Measurements from ENCODE around the gene IFI30.

The IFI30 gene

GRCh38 chr19:18223860-18224524 is 50.4 kb downstream of the IFI30 start:
- H3K9me3 ChIP-seq (ENCODE audit: control insufficient read depth, low read depth, low read length) = no peaks in the 10 kb centered on the region
- peaks cover 3% of the 10 kb centered on the region for H3K4me1 ChIP-seq (ENCODE audit: control insufficient read depth, low read depth, low read length)
- H3K9ac ChIP-seq (ENCODE audit: low read length) = peak overlapping the region; percentile 73
- no peaks in the 10 kb centered on the region for H3K36me3 ChIP-seq (ENCODE audit: control insufficient read depth, low read depth, low read length)
- peak overlapping the region; percentile 83 for H3K4me3 ChIP-seq (ENCODE audit: low read length)
- peaks cover 29% of the 10 kb centered on the region for H3K27me3 ChIP-seq (ENCODE audit: control insufficient read depth, insufficient read depth, low read length)
- H3K27ac ChIP-seq (ENCODE audit: low read length) = peak overlapping the region; percentile 31

DNA sequence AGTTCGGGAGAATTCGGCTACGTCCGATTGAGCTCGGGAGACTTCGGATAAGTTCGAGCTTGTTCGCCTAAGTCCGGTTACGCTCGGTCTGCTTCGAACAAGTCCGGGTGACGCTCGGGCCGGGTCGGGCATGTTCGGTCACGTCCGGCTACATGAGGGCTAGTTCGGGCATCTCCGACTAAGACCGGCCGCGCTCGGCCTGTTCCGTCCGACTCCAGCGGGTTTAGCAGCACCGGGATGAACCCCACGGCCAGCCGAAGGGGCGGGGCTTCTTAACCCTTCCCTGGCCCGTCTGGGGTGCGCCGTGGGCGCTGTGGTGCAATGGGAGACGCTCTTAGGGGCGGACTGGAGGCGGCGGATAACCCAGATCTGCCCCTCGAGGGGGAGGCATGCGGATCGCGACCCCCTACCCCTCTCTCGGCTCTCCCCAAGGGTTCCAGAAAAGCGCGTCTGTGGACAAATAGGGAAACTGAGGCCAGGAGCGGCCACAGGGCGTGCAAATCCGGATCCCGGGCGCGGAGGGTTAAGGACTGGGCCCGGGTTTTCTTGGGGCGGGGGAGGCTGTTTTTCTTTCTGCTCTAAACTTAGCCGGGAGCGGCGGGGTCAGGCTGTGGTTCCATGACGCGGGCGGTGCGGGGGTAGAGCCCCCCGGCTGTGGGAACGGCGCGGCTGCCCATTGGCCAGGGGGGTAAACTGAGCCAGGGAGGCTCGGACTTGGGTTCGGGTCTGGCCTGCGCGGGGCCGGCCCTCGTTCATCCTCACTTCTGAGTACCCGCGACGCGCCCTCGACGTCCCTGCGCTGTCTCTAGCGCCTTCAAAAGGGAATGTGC is 51.1 kb downstream of the IFI30 start:
- no peaks in the 10 kb centered on the region for H3K36me3 ChIP-seq (ENCODE audit: control insufficient read depth, low read depth, low read length)
- peaks cover 29% of the 10 kb centered on the region for H3K27me3 ChIP-seq (ENCODE audit: control insufficient read depth, insufficient read depth, low read length)
- peak overlapping the region; percentile 83 for H3K4me3 ChIP-seq (ENCODE audit: low read length)
- H3K9ac ChIP-seq (ENCODE audit: low read length) = peak overlapping the region; percentile 73
- no peaks in the 10 kb centered on the region for H3K9me3 ChIP-seq (ENCODE audit: control insufficient read depth, low read depth, low read length)
- no peak overlapping the region for H3K27ac ChIP-seq (ENCODE audit: low read length)
- peaks cover 3% of the 10 kb centered on the region for H3K4me1 ChIP-seq (ENCODE audit: control insufficient read depth, low read depth, low read length)

- H3K27ac ChIP-seq (ENCODE audit: low read length) = no peak overlapping the region
- peaks cover 29% of the 10 kb centered on the region for H3K27me3 ChIP-seq (ENCODE audit: control insufficient read depth, insufficient read depth, low read length)
- peak overlapping the region; percentile 83 for H3K4me3 ChIP-seq (ENCODE audit: low read length)
- H3K36me3 ChIP-seq (ENCODE audit: control insufficient read depth, low read depth, low read length) = no peaks in the 10 kb centered on the region
- no peak overlapping the region for H3K9ac ChIP-seq (ENCODE audit: low read length)
- H3K9me3 ChIP-seq (ENCODE audit: control insufficient read depth, low read depth, low read length) = no peaks in the 10 kb centered on the region
- peaks cover 3% of the 10 kb centered on the region for H3K4me1 ChIP-seq (ENCODE audit: control insufficient read depth, low read depth, low read length)
These were observed 51.7 kb downstream of the IFI30 start for GRCh38 chr19:18225355-18225701.

- Histone ChIP-seq H3K9ac (ENCODE audit: low read length) (no peak within 1 kb of the TSS), H3K27ac (ENCODE audit: low read length) (no peak within 1 kb of the TSS), H3K4me1 (ENCODE audit: control insufficient read depth, low read depth, low read length) (peaks cover 6% of the 10 kb centered on the region), H3K9me3 (ENCODE audit: control insufficient read depth, low read depth, low read length) (no peaks in the 10 kb centered on the region), H3K4me3 (ENCODE audit: low read length) (peak within 1 kb of the TSS; percentile 83), H3K36me3 (ENCODE audit: control insufficient read depth, low read depth, low read length) (no peaks in the 10 kb centered on the region), H3K27me3 (ENCODE audit: control insufficient read depth, insufficient read depth, low read length) (peaks cover 29% of the 10 kb centered on the region)
These were observed 52.3 kb downstream of the IFI30 start, which contains the start of gene PDE4C for GRCh38 chr19:18225702-18226468. TSS of gene PDE4C (minus strand) at chr19:18226438. CDS start at chr19:18226415, 23 bp downstream.

DNA sequence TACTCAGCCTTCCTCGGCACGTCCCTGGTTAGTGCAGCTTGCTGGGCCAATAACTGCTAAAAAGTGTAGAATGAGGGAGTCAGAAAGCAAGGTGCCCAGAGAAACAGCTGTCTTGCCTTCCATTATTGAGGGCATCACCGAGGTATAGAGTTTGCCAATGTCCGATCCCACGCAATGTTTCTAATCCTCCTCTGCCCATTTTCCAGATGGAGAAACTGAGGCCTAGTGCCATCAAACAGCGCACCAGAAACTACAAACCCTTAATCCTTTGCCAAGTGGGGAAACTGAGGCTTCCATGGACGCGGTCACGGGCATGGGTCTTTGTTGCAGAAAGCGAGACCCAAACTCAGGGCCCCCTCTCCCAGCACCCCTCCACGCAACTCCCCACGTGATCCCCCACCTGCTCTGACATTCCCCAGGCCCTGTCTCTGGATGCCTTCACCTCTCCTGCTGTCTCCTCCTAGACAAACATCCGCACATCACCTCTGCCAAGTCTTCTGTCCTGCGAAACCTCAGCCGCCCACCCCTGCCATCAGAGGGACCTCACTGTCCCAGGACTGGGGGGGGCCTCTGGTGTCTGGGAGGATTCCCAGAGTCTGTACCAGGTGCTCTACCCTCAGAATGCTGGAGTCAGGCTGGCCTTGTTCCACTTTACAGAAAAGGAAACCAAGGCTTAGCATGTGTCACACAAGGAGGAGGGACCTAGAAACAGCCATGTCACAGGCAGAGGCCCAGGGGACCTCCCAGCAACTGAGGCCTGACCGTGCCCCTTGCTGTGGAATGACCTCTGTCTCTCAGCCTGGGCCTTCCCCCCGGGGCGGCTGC is 53.6 kb downstream of the IFI30 start:
- H3K9ac ChIP-seq (ENCODE audit: low read length) = no peak overlapping the region
- H3K9me3 ChIP-seq (ENCODE audit: control insufficient read depth, low read depth, low read length) = no peaks in the 10 kb centered on the region
- H3K4me1 ChIP-seq (ENCODE audit: control insufficient read depth, low read depth, low read length) = peaks cover 14% of the 10 kb centered on the region
- no peaks in the 10 kb centered on the region for H3K36me3 ChIP-seq (ENCODE audit: control insufficient read depth, low read depth, low read length)
- no peak overlapping the region for H3K27ac ChIP-seq (ENCODE audit: low read length)
- H3K27me3 ChIP-seq (ENCODE audit: control insufficient read depth, insufficient read depth, low read length) = peaks cover 29% of the 10 kb centered on the region
- H3K4me3 ChIP-seq (ENCODE audit: low read length) = no peak overlapping the region

All from iPS-18a (cell line).